Smooth muscle cell of bladder (primary cell): ENCODE measurements around the gene SPATA31E1. TPM values are rescaled to one million over a fixed set of nuclear protein-coding genes. Genes with fewer than 3 reads are reported as not detected.

Source experiments
- total RNA-seq: library from RNA; depleted of rRNA; stranded (reverse); fragments of >200 nt; gene quantifications from 2 replicates; pipeline ENCODE4 v1.2.3, GENCODE V29; 2014

Gene SPATA31E1
- total RNA-seq, result not detected in 2 replicates

DNA sequence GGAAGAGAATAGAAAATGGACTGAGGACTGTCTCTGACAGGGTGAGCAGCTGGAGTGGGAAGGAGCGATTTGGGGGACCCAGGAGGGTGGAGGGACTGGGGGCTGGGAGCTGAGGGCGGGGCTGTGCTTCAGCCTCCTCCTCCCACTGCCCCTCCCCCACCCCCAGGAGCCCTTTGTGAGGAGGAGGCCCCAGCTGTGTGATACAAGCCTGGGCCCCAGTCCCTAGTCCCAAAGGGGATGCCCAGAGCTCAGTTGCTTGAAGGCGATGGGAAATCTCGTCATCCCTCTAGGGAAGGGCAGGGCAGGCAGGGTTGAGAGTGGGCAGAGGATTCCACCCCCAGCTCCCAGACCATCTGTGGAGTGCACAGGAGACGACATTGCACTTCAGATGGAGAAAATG lies at the start of gene SPATA31E1:
Gene SPATA31E1 (plus strand): TSS at position 251 of the 400 bp plus-strand sequence. CDS start 15 bp downstream, at position 266.

DNA sequence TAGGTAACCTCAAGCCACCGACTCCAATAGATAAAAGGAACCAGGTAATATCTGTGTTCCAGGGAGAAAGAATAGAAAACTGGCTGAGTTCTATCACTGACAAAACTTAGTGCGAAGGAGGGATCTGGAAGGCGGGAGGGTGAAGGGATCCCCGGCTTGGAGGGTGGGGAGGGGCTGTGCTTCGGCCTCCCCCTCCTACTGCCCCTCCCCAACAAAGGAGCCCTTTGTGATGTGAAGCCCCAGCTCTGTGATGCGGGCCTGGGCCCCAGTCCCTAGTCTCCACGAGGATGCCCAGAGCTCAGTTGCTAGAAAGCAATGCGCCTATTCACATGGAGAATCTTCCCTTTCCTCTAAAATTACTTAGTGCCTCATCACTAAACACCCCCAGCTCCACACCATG lies 35.0 kb downstream of the SPATA31E1 start, which contains the start of gene SPATA31C1:
Gene SPATA31C1 (plus strand): TSS at position 301 of the 400 bp plus-strand sequence.

Other genes starting within 250 kb of the SPATA31E1 start
- 574 and 635 TPM in 2 replicates for gene CTSL, start 156.8 kb upstream of the SPATA31E1 start, total RNA-seq
- gene SPATA31C1, start 35.1 kb downstream of the SPATA31E1 start, total RNA-seq, result not detected in 2 replicates
- 5.7 and 7.2 TPM in 2 replicates for gene CDK20, start 91.7 kb downstream of the SPATA31E1 start, total RNA-seq